BE2C (cell line): ENCODE data around the gene CCL13.

ENCODE experiments used
- DNase-seq: peaks from one replicate; pipeline ENCODE4 v3.0.0-alpha.2; 2020
- H3K27me3 ChIP-seq: fragments of 250-450 bp; sonication (Bioruptor Pico); 2 replicates; pipeline ENCODE4 v1.5.1; 2020; ENCODE audit warnings: mild to moderate bottlenecking
- H3K36me3 ChIP-seq: fragments of 250-450 bp; sonication (Bioruptor Pico); 2 replicates; pipeline ENCODE4 v1.5.1; 2020; ENCODE audit warnings: mild to moderate bottlenecking
- H3K4me1 ChIP-seq: fragments of 250-450 bp; sonication (Bioruptor Pico); 2 replicates; pipeline ENCODE4 v1.5.1; 2020
- H3K4me3 ChIP-seq: 2 replicates; pipeline ENCODE4 v1.5.1; 2011; ENCODE audit warnings: low read depth, low read length
- H3K9me3 ChIP-seq: fragments of 250-450 bp; sonication (Bioruptor Pico); 2 replicates; pipeline ENCODE4 v1.5.1; 2020
- TF ChIP-seq, protein P1 (sequence below): IDR thresholded peaks from 2 replicates; pipeline ENCODE4 v1.5.1; 2012; ENCODE audit warnings: mild to moderate bottlenecking, low read depth, low read length

CCL13 gene

DNA sequence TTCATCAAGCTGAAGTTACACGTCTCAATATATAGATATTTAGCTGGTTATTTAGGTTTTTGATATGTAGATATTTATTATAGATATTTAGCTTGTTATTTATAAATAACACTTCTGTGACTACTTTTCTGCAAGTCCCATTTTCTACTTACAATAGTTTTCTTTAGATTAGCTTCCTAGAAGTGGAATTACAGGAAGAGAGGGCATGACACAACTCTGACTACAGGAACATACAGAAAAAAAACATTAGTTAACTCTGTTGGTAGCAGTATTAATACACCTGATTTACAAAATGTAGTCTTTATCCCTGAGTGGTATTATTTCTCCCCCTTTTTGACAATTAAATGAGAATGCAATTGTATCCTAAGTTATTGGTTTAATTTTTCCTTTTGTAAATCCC is 28.0 kb downstream of the CCL13 start:
- DNase-seq: no peak
- Histone ChIP-seq H3K4me1 (no peaks in the 10 kb centered on the region), H3K4me3 (no peak overlapping the region), H3K9me3 (no peaks in the 10 kb centered on the region), H3K27me3 (peaks cover 32% of the 10 kb centered on the region), H3K36me3 (no peaks in the 10 kb centered on the region)
- TF ChIP-seq, protein P1, sequence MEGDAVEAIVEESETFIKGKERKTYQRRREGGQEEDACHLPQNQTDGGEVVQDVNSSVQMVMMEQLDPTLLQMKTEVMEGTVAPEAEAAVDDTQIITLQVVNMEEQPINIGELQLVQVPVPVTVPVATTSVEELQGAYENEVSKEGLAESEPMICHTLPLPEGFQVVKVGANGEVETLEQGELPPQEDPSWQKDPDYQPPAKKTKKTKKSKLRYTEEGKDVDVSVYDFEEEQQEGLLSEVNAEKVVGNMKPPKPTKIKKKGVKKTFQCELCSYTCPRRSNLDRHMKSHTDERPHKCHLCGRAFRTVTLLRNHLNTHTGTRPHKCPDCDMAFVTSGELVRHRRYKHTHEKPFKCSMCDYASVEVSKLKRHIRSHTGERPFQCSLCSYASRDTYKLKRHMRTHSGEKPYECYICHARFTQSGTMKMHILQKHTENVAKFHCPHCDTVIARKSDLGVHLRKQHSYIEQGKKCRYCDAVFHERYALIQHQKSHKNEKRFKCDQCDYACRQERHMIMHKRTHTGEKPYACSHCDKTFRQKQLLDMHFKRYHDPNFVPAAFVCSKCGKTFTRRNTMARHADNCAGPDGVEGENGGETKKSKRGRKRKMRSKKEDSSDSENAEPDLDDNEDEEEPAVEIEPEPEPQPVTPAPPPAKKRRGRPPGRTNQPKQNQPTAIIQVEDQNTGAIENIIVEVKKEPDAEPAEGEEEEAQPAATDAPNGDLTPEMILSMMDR: no peak

DNA sequence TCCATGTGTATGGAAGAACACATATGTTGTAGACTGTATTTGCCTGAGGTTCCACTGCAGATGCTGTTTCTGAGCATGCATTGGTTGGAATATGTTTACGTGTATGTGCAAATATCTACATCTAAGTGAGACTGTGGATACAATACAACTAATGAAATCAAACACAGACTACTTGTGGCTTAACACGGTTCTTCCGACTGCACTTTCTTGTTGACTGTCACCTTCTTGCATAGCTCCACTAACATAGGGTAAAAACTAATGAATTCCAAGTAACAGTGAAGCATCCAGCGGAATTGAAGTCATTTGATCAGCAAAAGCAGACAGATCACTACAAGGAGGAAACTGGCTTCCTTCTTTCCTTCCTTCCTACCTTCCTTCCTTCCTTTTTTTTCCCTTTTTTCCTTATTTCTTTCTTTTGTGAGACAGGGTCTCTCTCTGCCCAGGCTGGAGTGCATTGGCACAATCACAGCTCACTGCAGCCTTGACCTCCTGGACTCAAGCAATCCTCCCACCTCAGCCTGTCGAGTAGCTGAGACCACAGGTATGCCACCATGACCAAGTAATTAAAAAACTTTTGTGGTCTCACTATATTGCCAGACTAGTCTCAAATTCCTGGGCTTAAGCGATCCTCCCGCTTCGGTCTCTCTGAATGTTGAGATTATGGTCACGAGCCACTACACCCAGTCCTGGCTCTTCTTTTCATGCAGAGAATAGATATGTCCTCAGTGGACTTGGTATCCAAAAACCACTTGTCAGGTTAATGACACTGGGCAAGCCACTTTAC is 28.7 kb downstream of the CCL13 start:
- no peak for DNase-seq
- Histone ChIP-seq H3K4me3 (no peak overlapping the region), H3K36me3 (no peaks in the 10 kb centered on the region), H3K9me3 (no peaks in the 10 kb centered on the region), H3K27me3 (peaks cover 32% of the 10 kb centered on the region), H3K4me1 (no peaks in the 10 kb centered on the region)
- TF ChIP-seq, protein P1: no peak

DNA sequence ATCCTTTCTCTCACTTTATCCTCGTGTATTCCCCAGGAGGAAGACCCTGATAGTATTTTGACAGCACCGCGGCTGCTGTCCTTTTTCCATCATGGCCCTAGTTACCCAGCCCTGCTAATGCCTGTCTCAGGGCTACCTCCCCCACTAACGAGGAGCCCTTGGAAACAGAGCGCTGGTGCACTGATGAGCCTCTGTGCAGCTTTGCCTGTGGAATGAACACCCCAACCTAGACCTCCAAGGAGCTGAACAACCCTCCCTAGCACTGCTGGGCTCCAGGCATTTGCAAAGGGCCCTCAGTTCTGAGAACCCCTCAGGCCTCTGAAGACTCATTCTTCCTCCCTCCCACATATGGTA is 30.0 kb downstream of the CCL13 start:
- Histone ChIP-seq H3K4me1 (no peaks in the 10 kb centered on the region), H3K9me3 (no peaks in the 10 kb centered on the region), H3K4me3 (no peak overlapping the region), H3K36me3 (no peaks in the 10 kb centered on the region), H3K27me3 (peaks cover 27% of the 10 kb centered on the region)
- no peak for DNase-seq
- TF ChIP-seq, protein P1: no peak

DNA sequence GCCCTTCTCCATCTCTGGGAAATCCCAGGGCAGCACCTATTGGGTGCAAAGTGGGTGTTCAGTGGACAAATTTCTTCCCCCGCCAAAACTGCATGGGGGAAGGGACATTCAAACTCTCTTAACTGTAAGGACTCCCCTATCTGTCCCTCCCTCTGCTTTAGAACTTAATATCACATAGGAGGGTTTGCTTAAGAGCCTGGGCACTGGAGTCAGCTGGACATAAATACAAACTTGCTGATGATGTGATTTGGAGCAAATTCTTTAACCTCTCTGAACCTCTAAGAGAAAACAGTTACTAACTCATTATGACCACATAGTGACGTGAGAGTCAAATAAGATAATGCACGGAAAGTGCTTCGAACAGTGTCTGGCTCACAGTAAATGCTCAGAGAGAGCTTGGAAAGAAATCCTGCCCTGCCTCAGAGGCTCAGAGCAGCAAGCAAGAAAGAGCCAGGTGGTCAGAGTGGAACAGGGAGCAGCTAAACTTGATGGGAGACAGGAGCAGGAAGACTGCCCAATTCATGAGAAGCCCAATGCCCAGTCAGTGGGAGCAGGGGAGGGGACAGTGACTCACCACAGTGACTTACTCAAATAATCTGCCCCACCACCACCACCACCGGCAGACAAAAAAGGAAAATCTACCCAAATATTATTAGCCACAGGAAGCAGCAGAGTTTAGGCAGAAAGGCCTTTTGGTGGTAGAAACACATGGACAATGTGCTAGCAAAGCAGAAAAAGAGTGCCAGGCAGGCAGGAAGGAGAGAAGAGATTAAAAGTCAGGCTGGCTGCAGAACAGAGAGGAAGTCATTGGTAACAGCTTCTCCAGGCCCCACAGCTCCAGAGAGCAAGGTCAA is 30.6 kb downstream of the CCL13 start:
- no peaks in the 10 kb centered on the region for H3K9me3 ChIP-seq
- H3K4me3 ChIP-seq: no peak overlapping the region
- no peaks in the 10 kb centered on the region for H3K36me3 ChIP-seq
- H3K4me1 ChIP-seq: no peaks in the 10 kb centered on the region
- DNase-seq: no peak
- TF ChIP-seq, protein P1: no peak
- peaks cover 27% of the 10 kb centered on the region for H3K27me3 ChIP-seq

DNA sequence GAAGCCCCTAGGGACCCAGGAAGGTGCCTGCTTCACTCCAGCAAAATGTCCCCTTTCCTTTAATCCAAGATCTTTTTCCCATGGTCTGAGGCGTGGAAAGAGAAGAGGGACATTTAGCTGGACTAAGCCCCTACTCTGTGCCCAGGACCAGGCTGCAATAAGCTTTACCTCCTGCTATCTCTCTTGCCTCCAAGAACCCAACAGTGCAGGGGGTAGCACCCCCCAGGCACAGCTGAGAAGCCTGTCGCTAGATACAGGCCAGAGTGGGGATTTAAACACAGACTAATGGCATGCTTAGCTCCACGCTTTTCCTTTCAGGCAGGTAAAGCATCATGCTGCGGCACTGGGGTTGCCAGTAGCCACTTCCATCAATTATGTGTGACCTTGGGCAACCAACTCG is 31.3 kb downstream of the CCL13 start:
- Histone ChIP-seq H3K36me3 (no peaks in the 10 kb centered on the region), H3K9me3 (no peaks in the 10 kb centered on the region), H3K27me3 (peaks cover 24% of the 10 kb centered on the region), H3K4me3 (no peak overlapping the region), H3K4me1 (no peaks in the 10 kb centered on the region)
- TF ChIP-seq, protein P1: no peak
- no peak for DNase-seq
